ENCODE results near the gene DAAM1. TPM values are rescaled to one million over a fixed set of nuclear protein-coding genes. Genes with fewer than 3 reads are reported as not detected.

Gene DAAM1
- total RNA-seq, 1 experiment from 2014 or later = 17.6 TPM

DNA sequence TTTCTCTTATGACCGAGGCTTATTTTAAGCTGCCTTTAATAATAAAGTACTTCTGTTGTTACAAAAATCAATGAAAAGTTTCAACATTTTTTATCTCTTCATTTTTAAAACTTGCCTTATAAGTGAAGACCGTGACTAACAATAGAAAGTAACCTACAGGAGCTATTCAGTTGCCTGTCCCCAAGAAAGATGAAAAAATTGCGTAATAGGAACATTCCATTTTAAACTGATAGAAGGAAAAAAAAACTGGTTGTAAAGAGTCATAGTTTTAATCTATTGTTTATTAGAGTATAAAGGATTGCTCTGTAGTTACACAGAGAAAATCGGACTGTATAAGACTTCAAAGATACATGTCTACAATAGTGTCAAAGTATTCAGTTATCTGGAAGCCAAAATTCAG lies 83.3 kb downstream of the DAAM1 start:
- no peaks in the 10 kb centered on the region for H3K27me3 ChIP-seq
- H3K9me3 ChIP-seq (replicated peaks) = no peaks in the 10 kb centered on the region
- no peaks in the 10 kb centered on the region for H3K36me3 ChIP-seq
- H3K4me3 ChIP-seq = no peak overlapping the region
- DNase-seq = no peak
- H3K27ac ChIP-seq = no peak overlapping the region
- H3K4me1 ChIP-seq = peaks cover 19% of the 10 kb centered on the region

- no peak for DNase-seq
- H3K4me3 ChIP-seq = no peak overlapping the region
- peaks cover 21% of the 10 kb centered on the region for H3K4me1 ChIP-seq
- H3K9me3 ChIP-seq (replicated peaks) = no peaks in the 10 kb centered on the region
- no peak overlapping the region for H3K27ac ChIP-seq
- H3K36me3 ChIP-seq = no peaks in the 10 kb centered on the region
- no peaks in the 10 kb centered on the region for H3K27me3 ChIP-seq
These were observed 84.2 kb downstream of the DAAM1 start for GRCh38 chr14:59272633-59273032.

GRCh38 chr14:59273737-59274136 lies 85.3 kb downstream of the DAAM1 start:
- no peak overlapping the region for H3K27ac ChIP-seq
- no peaks in the 10 kb centered on the region for H3K27me3 ChIP-seq
- no peak for DNase-seq
- H3K4me3 ChIP-seq = no peak overlapping the region
- H3K4me1 ChIP-seq = peaks cover 32% of the 10 kb centered on the region
- no peaks in the 10 kb centered on the region for H3K9me3 ChIP-seq (replicated peaks)
- no peaks in the 10 kb centered on the region for H3K36me3 ChIP-seq

GRCh38 chr14:59274991-59275391 lies 86.5 kb downstream of the DAAM1 start:
- H3K4me1 ChIP-seq = peaks cover 39% of the 10 kb centered on the region

GRCh38 chr14:59275668-59276067 lies 87.2 kb downstream of the DAAM1 start:
- H3K4me1 ChIP-seq = peaks cover 39% of the 10 kb centered on the region

More at GRCh38 chr14:59274991-59275391, 86.5 kb downstream of the DAAM1 start:
- H3K27ac ChIP-seq = peak overlapping the region; percentile 41
- H3K4me3 ChIP-seq = no peak overlapping the region
- no peaks in the 10 kb centered on the region for H3K27me3 ChIP-seq
- DNase-seq = no peak
- no peaks in the 10 kb centered on the region for H3K36me3 ChIP-seq
- H3K9me3 ChIP-seq (replicated peaks) = no peaks in the 10 kb centered on the region

DNA sequence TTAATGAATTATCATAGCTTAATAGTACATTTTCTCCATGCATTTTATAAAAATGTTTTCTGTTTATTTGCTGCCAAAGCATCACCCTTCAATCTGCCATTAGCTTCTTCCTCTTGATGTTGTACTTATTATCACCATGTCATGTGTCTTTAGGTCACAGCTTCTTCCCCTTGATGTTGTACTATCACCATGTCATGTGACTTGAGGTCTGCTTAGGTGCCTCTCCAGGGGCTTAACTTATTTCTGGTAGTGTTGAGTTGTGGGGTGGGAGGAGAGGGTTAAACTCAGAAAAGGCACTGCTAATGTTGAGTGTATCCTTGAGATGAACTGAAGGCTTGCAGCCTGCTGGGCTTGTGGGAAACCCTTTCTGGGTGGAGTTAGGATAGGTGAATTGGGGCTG lies 87.8 kb downstream of the DAAM1 start:
- no peaks in the 10 kb centered on the region for H3K27me3 ChIP-seq
- no peak for DNase-seq
- peaks cover 39% of the 10 kb centered on the region for H3K4me1 ChIP-seq

More at GRCh38 chr14:59275668-59276067, 87.2 kb downstream of the DAAM1 start:
- H3K27ac ChIP-seq = peak overlapping the region; percentile 41
- no peak overlapping the region for H3K4me3 ChIP-seq
- H3K36me3 ChIP-seq = no peaks in the 10 kb centered on the region
- H3K9me3 ChIP-seq (replicated peaks) = no peaks in the 10 kb centered on the region
- peak in 1 of 2 experiments; percentile 22 for DNase-seq
- H3K27me3 ChIP-seq = no peaks in the 10 kb centered on the region

DNA sequence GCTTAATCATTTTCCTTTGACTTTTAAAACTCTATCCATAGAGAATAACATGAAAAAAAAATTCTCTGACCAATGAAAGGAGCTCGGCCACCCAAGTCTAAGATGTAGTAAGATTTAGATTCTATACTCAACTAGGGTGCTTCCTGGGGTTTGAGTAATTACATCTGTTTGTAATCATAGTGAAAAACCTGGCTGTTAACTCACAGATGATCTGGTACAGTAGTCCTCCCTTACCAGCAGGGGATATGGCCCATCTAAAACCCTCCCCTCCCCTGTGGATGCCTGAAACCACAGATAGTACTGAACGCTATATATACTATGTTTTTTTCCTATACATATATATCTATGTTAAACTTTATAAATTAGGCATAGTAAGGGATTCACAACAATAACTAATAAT lies 89.2 kb downstream of the DAAM1 start:
- peak in 1 of 2 experiments; percentile 16 for DNase-seq
- Histone ChIP-seq H3K9me3 (replicated peaks) (no peaks in the 10 kb centered on the region), H3K4me3 (no peak overlapping the region), H3K27ac (peak overlapping the region; percentile 76), H3K27me3 (no peaks in the 10 kb centered on the region), H3K36me3 (no peaks in the 10 kb centered on the region), H3K4me1 (peaks cover 39% of the 10 kb centered on the region)

More for the DNA sequence above, 87.8 kb downstream of the DAAM1 start:
- no peaks in the 10 kb centered on the region for H3K9me3 ChIP-seq (replicated peaks)
- H3K36me3 ChIP-seq = no peaks in the 10 kb centered on the region
- H3K27ac ChIP-seq = no peak overlapping the region
- no peak overlapping the region for H3K4me3 ChIP-seq

DNA sequence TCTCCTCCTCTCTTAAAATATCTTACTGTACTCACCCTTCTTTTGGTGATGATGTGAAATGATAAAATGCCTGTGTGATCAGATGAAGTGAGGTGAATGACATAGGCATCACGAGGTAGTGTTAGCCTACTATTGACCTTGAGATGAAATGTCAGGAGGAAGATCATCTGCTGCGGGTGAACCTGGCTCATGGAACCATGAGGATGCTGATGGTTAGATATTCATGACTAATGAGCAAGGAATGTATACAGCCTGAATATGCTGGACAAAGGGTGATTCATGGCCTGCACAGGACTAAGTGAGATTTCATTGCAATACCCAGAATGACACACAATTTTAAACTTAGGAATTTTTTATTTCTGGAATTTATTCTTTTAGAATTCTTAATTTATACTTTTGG lies 89.6 kb downstream of the DAAM1 start:
- Histone ChIP-seq H3K27me3 (no peaks in the 10 kb centered on the region), H3K27ac (peak overlapping the region; percentile 76), H3K4me3 (no peak overlapping the region), H3K9me3 (replicated peaks) (no peaks in the 10 kb centered on the region), H3K4me1 (peaks cover 39% of the 10 kb centered on the region), H3K36me3 (no peaks in the 10 kb centered on the region)
- peak; percentile 43 to 67 for DNase-seq

DNA sequence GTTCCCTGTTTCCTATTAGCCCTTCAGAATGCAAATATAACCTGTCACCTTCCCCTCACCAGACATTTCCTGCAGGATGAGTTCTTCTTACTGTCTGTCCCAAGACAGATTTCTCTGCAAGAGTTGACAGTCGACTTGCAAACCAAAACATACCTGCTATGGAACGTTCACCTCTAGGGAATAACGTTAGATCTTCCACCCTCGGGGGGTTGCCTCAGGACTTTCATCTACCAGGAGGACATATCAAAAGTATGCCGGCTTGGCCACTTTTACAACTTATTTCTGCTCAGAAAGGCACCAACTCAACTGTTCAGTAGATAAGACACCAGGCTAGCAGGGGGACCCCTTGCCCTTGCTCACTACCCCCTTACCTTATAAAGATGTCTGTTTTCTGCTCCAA lies 92.5 kb downstream of the DAAM1 start:
- peaks cover 12% of the 10 kb centered on the region; the same call in 1 of the 2 replicates for H3K9me3 ChIP-seq (replicated peaks)
- DNase-seq = no peak
- H3K36me3 ChIP-seq = no peaks in the 10 kb centered on the region
- no peak overlapping the region for H3K4me3 ChIP-seq
- H3K27ac ChIP-seq = no peak overlapping the region
- H3K4me1 ChIP-seq = peaks cover 24% of the 10 kb centered on the region
- H3K27me3 ChIP-seq = no peaks in the 10 kb centered on the region

DNA sequence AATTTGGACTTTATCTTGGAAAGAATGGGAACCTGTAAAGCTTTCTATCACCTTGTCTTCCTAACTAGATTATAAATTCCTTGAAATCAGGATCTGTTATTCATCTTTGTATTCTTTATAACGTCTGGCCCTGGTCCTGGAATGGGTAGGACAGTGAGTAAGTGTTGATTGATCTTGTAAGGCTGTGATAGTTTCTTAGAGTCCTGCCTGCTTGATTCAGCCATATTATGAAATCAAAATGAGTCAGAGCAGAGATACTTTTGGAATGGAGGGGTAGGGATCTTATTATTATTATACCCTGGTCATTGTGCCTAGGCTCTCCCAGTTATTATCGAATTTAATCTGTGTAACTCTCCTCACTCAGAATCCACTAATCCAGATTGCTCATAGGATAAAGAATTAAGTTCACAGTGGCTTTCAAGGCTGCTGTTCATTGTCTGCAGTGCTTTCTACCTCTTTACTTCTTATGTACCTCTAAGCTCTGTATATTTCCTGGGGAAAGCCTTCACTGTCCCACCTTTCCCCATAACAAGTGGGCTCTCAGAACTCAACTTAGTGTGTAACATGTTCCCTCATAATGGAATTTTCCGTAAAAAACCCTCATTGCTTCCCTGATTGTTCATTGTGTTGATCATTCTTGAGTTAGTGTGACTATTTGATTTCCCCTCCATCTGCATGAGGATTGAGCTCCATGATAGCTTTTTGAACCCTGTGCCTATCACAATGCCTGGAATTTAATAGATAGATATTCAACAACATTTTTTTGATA lies 93.3 kb downstream of the DAAM1 start:
- Histone ChIP-seq H3K27me3 (no peaks in the 10 kb centered on the region), H3K4me3 (no peak overlapping the region), H3K4me1 (peaks cover 20% of the 10 kb centered on the region), H3K36me3 (no peaks in the 10 kb centered on the region), H3K27ac (no peak overlapping the region), H3K9me3 (replicated peaks) (peaks cover 12% of the 10 kb centered on the region; the same call in 1 of the 2 replicates)
- DNase-seq = no peak

GRCh38 chr14:59282378-59282765 lies 93.9 kb downstream of the DAAM1 start:
- peaks cover 20% of the 10 kb centered on the region for H3K4me1 ChIP-seq
- DNase-seq = no peak
- no peaks in the 10 kb centered on the region for H3K36me3 ChIP-seq
- H3K27me3 ChIP-seq = no peaks in the 10 kb centered on the region
- no peak overlapping the region for H3K4me3 ChIP-seq
- H3K9me3 ChIP-seq (replicated peaks) = peaks cover 12% of the 10 kb centered on the region; the same call in 1 of the 2 replicates
- H3K27ac ChIP-seq = no peak overlapping the region

- no peaks in the 10 kb centered on the region for H3K27me3 ChIP-seq
- no peaks in the 10 kb centered on the region for H3K36me3 ChIP-seq
- no peak for DNase-seq
- peaks cover 11% of the 10 kb centered on the region for H3K4me1 ChIP-seq
- H3K9me3 ChIP-seq (replicated peaks) = peaks cover 12% of the 10 kb centered on the region; the same call in 1 of the 2 replicates
- H3K27ac ChIP-seq = no peak overlapping the region
- no peak overlapping the region for H3K4me3 ChIP-seq
These were observed 94.9 kb downstream of the DAAM1 start for GRCh38 chr14:59283361-59283760.

GRCh38 chr14:59284059-59284458 lies 95.6 kb downstream of the DAAM1 start:
- H3K27me3 ChIP-seq = no peaks in the 10 kb centered on the region
- H3K4me1 ChIP-seq = peaks cover 4% of the 10 kb centered on the region
- no peak overlapping the region for H3K4me3 ChIP-seq
- H3K9me3 ChIP-seq (replicated peaks) = peaks cover 12% of the 10 kb centered on the region; the same call in 1 of the 2 replicates
- DNase-seq = no peak
- H3K27ac ChIP-seq = no peak overlapping the region
- H3K36me3 ChIP-seq = no peaks in the 10 kb centered on the region

- no peaks in the 10 kb centered on the region for H3K36me3 ChIP-seq
- no peak overlapping the region for H3K27ac ChIP-seq
- DNase-seq = no peak
These were observed 103.6 kb downstream of the DAAM1 start for GRCh38 chr14:59292028-59292427.

DNA sequence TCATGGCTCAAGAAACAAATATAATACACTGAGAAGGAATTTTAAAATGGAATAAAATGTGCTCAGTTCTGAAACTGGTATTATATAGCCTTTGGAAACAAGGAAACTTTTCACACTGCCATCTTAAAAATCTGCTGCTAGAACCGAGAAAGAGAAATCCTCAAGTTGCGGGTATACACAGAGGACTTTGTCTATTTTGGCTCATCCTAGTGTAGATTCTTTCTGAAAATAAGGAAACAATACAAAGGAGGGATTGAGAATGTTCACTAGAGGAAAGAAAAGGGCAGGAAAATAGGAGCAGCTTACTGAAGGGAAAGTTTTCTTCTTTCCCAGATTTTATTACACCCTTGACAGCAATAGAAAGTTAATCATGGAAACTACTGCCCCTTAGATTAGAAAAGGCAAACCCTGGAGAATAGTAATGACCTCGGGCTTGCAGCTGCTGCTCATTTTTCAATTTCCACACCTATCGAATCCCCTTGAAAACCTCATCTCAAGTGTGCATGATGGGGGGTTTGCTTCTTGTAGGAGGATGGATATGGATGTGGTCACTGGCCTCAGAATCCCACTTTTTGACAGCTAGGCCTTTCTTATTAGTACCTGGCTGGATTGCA lies 104.6 kb downstream of the DAAM1 start:
- Histone ChIP-seq H3K4me3 (no peak overlapping the region), H3K9me3 (replicated peaks) (no peaks in the 10 kb centered on the region), H3K4me1 (peaks cover 27% of the 10 kb centered on the region), H3K27me3 (no peaks in the 10 kb centered on the region), H3K36me3 (no peaks in the 10 kb centered on the region), H3K27ac (peak overlapping the region; percentile 51)
- peak; percentile 51 to 81 for DNase-seq

More at GRCh38 chr14:59292028-59292427, 103.6 kb downstream of the DAAM1 start:
- no peaks in the 10 kb centered on the region for H3K27me3 ChIP-seq
- H3K4me1 ChIP-seq = peaks cover 23% of the 10 kb centered on the region
- H3K4me3 ChIP-seq = no peak overlapping the region
- H3K9me3 ChIP-seq (replicated peaks) = no peaks in the 10 kb centered on the region

Measured in SJCRH30 (cell line).